HG03066 (cell line): ENCODE data around the gene COG1.

Experiments used
- ATAC-seq: cut with Tn5 transposase; IDR thresholded peaks from one replicate; pipeline ENCODE4 v1.9.1; 2021; ENCODE audit warnings: low read depth; ENCODE audit not compliant: unreplicated experiment

Gene COG1

GRCh38 chr17:73170324-73170723, 22.5 kb upstream of the COG1 start:
- no peak for ATAC-seq

- ATAC-seq: no peak
Measured at GRCh38 chr17:73172252-73172651, 20.6 kb upstream of the COG1 start.

GRCh38 chr17:73174126-73174525, 18.7 kb upstream of the COG1 start:
- no peak for ATAC-seq

GRCh38 chr17:73175962-73176565, 16.8 kb upstream of the COG1 start:
- no peak for ATAC-seq

- no peak for ATAC-seq
Measured at GRCh38 chr17:73179387-73179786, 13.5 kb upstream of the COG1 start.

- ATAC-seq: no peak
Measured at GRCh38 chr17:73179878-73180277, 13.0 kb upstream of the COG1 start.

GRCh38 chr17:73182616-73183310, 10.1 kb upstream of the COG1 start:
- ATAC-seq: no peak

- no peak for ATAC-seq
Measured at GRCh38 chr17:73184136-73184993, 8.5 kb upstream of the COG1 start.

GRCh38 chr17:73186283-73187050, 6.4 kb upstream of the COG1 start:
- ATAC-seq: no peak

GRCh38 chr17:73187203-73187769, 5.6 kb upstream of the COG1 start:
- no peak for ATAC-seq

GRCh38 chr17:73188011-73188410, 4.8 kb upstream of the COG1 start:
- no peak for ATAC-seq

- no peak for ATAC-seq
Measured at GRCh38 chr17:73189417-73190099, 3.3 kb upstream of the COG1 start.

- peak; percentile 40 for ATAC-seq
Measured at GRCh38 chr17:73191443-73192205, 1.2 kb upstream of the COG1 start.

- peak; percentile 41 for ATAC-seq
Measured at GRCh38 chr17:73192206-73192893, 505 bp upstream of the COG1 start.

- no peak for ATAC-seq
Measured at GRCh38 chr17:73194514-73195222, 1.8 kb downstream of the COG1 start.

- ATAC-seq: no peak
Measured at GRCh38 chr17:73196500-73196899, 3.6 kb downstream of the COG1 start.

GRCh38 chr17:73197161-73197560, 4.3 kb downstream of the COG1 start:
- ATAC-seq: no peak
